Muscle layer of duodenum (tissue), 2 donors: Measurements from ENCODE around the gene CPLX1.

Experiments used
- H3K27ac ChIP-seq: one replicate; pipeline ENCODE4 v1.7.0; 2013; ENCODE audit warnings: mild to moderate bottlenecking, low read length
- H3K27me3 ChIP-seq: one replicate; pipeline ENCODE4 v1.7.0; 2013; ENCODE audit warnings: low read depth, mild to moderate bottlenecking, control low read depth, low read length
- H3K36me3 ChIP-seq, 2 donors: one replicate each; pipeline ENCODE4 v1.7.0; 2013; ENCODE audit warnings: low read length in 2 of 2, control low read depth in 1 of 2, mild to moderate bottlenecking in 1 of 2; ENCODE audit not compliant: insufficient read depth in 2 of 2, control insufficient read depth in 1 of 2
- H3K4me1 ChIP-seq, 2 donors: one replicate each; pipeline ENCODE4 v1.7.0; 2013; ENCODE audit warnings: low read length in 2 of 2, mild to moderate bottlenecking in 2 of 2, control low read depth in 1 of 2, moderate library complexity in 1 of 2; ENCODE audit not compliant: insufficient read depth in 2 of 2, control insufficient read depth in 1 of 2
- H3K4me3 ChIP-seq, 2 donors: one replicate each; pipeline ENCODE4 v1.7.0; 2013; ENCODE audit warnings: low read length in 2 of 2, low read depth in 1 of 2, mild to moderate bottlenecking in 1 of 2
- H3K9me3 ChIP-seq, 2 donors: one replicate each; pipeline ENCODE4 v1.7.0; 2013; ENCODE audit warnings: low read length in 2 of 2, control low read depth in 1 of 2, mild to moderate bottlenecking in 1 of 2; ENCODE audit not compliant: control insufficient read depth in 1 of 2
- donor health status: healthy.

The CPLX1 gene

GRCh38 chr4:825971-826330, at the start of gene CPLX1:
Gene CPLX1, minus strand, starts transcription at chr4:826129. Its CDS starts 1,607 bp downstream, at chr4:824522.
- Histone ChIP-seq H3K27me3 (peaks cover 37% of the 10 kb centered on the region), H3K9me3 (no peaks in the 10 kb centered on the region), H3K4me1 (peaks cover 0 to 17% of the 10 kb centered on the region in 2 donors), H3K27ac (no peak within 1 kb of the TSS), H3K4me3 (peak within 1 kb of the TSS in 1 of 2 donors; percentile 52), H3K36me3 (no peaks in the 10 kb centered on the region)

- Histone ChIP-seq H3K9me3 (no peaks in the 10 kb centered on the region), H3K36me3 (peaks cover 33 to 84% of the 10 kb centered on the region in 2 donors)
Observed at GRCh38 chr4:874971-875817, 49.3 kb upstream of the CPLX1 start.

GRCh38 chr4:874056-874455, 48.1 kb upstream of the CPLX1 start:
- Histone ChIP-seq H3K4me1 (no peaks in the 10 kb centered on the region), H3K9me3 (no peaks in the 10 kb centered on the region), H3K4me3 (no peak overlapping the region), H3K27ac (no peak overlapping the region), H3K36me3 (peaks cover 38 to 79% of the 10 kb centered on the region in 2 donors), H3K27me3 (no peaks in the 10 kb centered on the region)

More at GRCh38 chr4:874971-875817, 49.3 kb upstream of the CPLX1 start:
- Histone ChIP-seq H3K4me1 (no peaks in the 10 kb centered on the region), H3K4me3 (no peak overlapping the region), H3K27me3 (no peaks in the 10 kb centered on the region), H3K27ac (no peak overlapping the region)

DNA sequence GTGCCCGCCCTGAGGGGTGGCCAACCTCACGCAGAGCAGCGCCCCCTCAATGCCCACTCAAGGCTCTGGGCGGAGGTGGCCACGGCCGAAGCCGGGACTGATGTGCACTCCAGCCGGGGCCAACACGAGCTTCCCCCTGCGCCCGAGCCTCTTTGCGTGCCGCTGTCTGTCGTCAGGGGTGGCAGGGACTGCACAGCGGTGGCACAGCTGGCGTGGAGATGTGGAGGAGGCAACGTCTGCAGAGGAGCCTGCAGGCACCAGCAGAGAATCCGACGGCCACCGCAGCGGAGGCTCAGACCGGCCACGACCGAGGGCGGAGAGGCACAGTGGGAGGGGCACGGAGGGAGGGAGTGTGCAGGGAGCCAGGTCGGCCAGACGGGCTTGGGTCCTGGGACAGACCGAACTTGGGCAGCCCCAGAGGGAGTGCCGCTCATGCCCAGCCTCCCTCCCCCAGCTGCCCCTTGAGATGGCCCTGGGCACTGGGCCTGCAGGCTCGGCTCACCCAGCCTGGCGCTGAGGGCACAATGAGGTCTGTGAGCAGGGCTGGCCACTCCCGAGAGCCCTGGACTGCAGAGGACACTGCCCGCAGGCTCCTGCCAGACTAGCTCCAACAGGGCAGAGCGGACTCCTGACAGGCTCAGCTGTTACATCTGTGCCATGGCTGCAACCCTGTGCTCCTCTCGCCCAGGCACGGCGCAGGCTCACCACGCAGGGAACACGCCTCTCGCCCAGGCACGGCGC, 46.5 kb upstream of the CPLX1 start:
- Histone ChIP-seq H3K36me3 (peaks cover 31 to 78% of the 10 kb centered on the region in 2 donors), H3K27ac (no peak overlapping the region), H3K4me1 (no peaks in the 10 kb centered on the region), H3K27me3 (no peaks in the 10 kb centered on the region), H3K9me3 (no peaks in the 10 kb centered on the region), H3K4me3 (no peak overlapping the region)

- peaks cover 29 to 78% of the 10 kb centered on the region in 2 donors for H3K36me3 ChIP-seq
- no peaks in the 10 kb centered on the region for H3K9me3 ChIP-seq
- H3K4me3 ChIP-seq: no peak overlapping the region
Observed at GRCh38 chr4:871484-871883, 45.6 kb upstream of the CPLX1 start.

GRCh38 chr4:870951-871350, 45.0 kb upstream of the CPLX1 start:
- H3K4me3 ChIP-seq: no peak overlapping the region
- no peaks in the 10 kb centered on the region for H3K9me3 ChIP-seq
- H3K36me3 ChIP-seq: peaks cover 28 to 78% of the 10 kb centered on the region in 2 donors
- no peaks in the 10 kb centered on the region for H3K4me1 ChIP-seq
- no peaks in the 10 kb centered on the region for H3K27me3 ChIP-seq
- H3K27ac ChIP-seq: no peak overlapping the region

More at GRCh38 chr4:871484-871883, 45.6 kb upstream of the CPLX1 start:
- no peak overlapping the region for H3K27ac ChIP-seq
- H3K4me1 ChIP-seq: no peaks in the 10 kb centered on the region
- H3K27me3 ChIP-seq: no peaks in the 10 kb centered on the region

- Histone ChIP-seq H3K4me1 (no peaks in the 10 kb centered on the region), H3K27me3 (no peaks in the 10 kb centered on the region), H3K4me3 (no peak overlapping the region), H3K27ac (no peak overlapping the region), H3K36me3 (peaks cover 37 to 78% of the 10 kb centered on the region in 2 donors), H3K9me3 (no peaks in the 10 kb centered on the region)
Observed at GRCh38 chr4:869776-870175, 43.8 kb upstream of the CPLX1 start.

DNA sequence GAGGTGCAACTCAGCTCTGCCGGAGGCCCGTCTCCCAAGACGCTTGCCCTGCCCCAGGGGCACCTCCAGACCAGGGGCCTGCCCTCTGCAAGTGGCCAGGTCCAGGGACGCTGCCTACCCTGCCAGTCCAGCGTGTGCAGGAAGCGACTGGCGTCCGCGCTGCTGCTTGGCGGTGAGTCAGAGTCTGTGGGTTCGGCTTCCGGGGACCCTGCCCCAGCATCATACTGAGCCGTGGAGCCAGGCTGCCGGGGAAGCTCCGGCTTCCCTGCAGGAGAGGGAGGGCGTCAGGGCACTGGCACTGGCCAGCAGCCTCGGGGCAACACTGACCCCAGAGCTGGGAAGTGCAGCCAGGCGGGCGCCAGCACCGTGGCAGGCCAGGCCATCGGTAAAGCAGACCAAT, 42.5 kb upstream of the CPLX1 start:
- no peaks in the 10 kb centered on the region for H3K4me1 ChIP-seq
- no peak overlapping the region for H3K27ac ChIP-seq
- peaks cover 40 to 75% of the 10 kb centered on the region in 2 donors for H3K36me3 ChIP-seq
- no peaks in the 10 kb centered on the region for H3K27me3 ChIP-seq
- H3K9me3 ChIP-seq: no peaks in the 10 kb centered on the region
- H3K4me3 ChIP-seq: no peak overlapping the region

GRCh38 chr4:867526-868250, 41.8 kb upstream of the CPLX1 start:
- Histone ChIP-seq H3K9me3 (peaks cover 0 to 4% of the 10 kb centered on the region in 2 donors), H3K4me1 (no peaks in the 10 kb centered on the region), H3K36me3 (peaks cover 43 to 83% of the 10 kb centered on the region in 2 donors), H3K4me3 (no peak overlapping the region), H3K27ac (no peak overlapping the region), H3K27me3 (no peaks in the 10 kb centered on the region)

DNA sequence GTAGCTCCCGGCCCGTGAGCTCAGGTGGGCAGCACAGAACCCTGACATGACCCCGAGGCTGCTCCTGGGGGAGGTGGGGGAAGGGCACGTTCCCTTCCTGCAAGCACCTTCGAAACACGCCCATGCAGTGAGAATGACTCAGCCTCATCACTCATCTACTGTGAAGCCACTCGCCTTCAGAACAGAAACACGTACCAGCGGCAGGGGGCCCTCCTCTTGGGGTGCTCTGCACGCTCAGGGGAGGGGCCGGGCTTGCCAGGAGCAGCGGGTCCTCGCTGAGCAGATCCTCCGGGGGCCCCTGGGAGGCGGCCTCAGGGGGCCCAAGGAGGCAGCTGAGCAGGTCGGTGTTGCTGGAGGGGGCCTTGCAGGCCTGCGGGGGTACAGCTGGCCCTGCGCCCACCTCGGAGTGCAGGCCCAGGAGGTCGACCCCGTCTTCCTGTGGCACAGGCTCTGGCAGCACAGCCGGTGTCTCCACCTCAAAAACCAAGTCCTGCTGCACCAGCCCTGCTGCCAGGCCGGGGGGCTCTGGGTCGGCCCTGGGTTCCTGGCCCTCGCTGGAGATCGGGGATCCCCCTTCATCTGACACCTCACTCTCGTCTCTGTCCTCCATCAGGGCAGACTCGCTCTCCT, 40.9 kb upstream of the CPLX1 start:
- Histone ChIP-seq H3K4me1 (no peaks in the 10 kb centered on the region), H3K27me3 (no peaks in the 10 kb centered on the region), H3K4me3 (no peak overlapping the region), H3K9me3 (peaks cover 0 to 6% of the 10 kb centered on the region in 2 donors), H3K36me3 (peaks cover 47 to 82% of the 10 kb centered on the region in 2 donors), H3K27ac (no peak overlapping the region)
